C1 segment of cervical spinal cord (tissue), 14 donors: ENCODE data around the gene NKX1-1.
A peak's percentile ranks its signal among the peaks of the same experiment; 100 is the strongest.

Experiments
- DNase-seq, 14 donors: peaks; one replicate each; lab custom pipeline; 2025; lab: John Stamatoyannopoulos, UW

The NKX1-1 gene

GRCh38 chr4:1416948-1417260 lies 10.7 kb upstream of the NKX1-1 start:
- DNase-seq = no peak

- no peak for DNase-seq
Measured at GRCh38 chr4:1416051-1416947, 10.1 kb upstream of the NKX1-1 start.

DNA sequence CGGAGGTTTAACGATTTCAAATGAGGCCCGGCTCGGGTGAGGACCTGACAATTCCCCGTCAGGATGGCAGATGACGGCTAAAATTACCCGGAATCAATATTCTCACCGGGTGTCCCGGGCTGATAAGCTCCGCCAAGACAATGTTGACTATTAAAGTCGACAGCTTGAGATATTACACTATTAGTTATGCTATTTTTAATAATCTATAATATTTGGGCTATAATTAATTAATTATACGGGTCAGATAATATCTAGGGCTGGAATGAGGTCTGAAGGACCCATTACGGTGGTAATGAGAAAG lies 9.4 kb upstream of the NKX1-1 start:
- DNase-seq = no peak

- DNase-seq = no peak
Measured at GRCh38 chr4:1414831-1415680, 8.8 kb upstream of the NKX1-1 start.

DNA sequence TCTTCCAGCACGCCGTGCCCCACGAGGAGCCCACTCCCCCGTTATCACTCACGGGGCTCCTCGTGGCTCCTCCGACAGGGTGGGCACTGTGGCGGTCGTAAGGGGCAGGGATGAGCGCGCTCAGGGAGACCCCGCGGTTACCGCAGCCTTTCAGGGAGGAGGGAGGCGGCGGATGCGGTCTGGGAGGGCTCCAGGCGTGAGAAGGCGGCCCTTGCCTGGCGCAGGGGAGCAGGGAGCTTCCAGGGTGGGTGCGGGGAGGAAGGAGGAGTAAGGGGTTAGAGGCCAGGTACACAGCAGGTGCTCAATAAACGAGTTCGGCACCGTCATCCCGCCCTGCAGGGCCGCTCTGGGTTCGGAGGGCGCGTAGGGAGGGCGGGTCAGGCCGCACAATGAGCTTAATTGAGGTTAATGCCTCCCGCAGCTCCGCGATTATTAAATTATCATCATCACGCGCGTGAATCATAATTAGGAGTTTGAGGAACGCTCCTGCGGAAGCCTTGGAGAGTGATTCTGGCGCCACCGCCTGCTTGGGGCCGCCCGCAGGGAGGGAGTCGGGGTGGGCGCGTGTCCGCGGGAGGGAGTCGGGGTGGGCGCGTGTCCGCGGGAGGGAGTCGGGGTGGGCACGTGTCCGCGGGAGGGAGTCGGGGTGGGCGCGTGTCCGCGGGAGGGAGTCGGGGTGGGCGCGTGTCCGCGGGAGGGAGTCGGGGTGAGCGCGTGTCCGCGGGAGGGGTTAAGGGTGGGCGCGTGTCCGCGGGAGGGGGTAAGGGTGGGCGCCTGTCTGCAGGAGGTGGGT lies 7.6 kb upstream of the NKX1-1 start:
- DNase-seq = no peak

- DNase-seq = no peak
Measured at GRCh38 chr4:1413204-1413663, 7.0 kb upstream of the NKX1-1 start.

DNA sequence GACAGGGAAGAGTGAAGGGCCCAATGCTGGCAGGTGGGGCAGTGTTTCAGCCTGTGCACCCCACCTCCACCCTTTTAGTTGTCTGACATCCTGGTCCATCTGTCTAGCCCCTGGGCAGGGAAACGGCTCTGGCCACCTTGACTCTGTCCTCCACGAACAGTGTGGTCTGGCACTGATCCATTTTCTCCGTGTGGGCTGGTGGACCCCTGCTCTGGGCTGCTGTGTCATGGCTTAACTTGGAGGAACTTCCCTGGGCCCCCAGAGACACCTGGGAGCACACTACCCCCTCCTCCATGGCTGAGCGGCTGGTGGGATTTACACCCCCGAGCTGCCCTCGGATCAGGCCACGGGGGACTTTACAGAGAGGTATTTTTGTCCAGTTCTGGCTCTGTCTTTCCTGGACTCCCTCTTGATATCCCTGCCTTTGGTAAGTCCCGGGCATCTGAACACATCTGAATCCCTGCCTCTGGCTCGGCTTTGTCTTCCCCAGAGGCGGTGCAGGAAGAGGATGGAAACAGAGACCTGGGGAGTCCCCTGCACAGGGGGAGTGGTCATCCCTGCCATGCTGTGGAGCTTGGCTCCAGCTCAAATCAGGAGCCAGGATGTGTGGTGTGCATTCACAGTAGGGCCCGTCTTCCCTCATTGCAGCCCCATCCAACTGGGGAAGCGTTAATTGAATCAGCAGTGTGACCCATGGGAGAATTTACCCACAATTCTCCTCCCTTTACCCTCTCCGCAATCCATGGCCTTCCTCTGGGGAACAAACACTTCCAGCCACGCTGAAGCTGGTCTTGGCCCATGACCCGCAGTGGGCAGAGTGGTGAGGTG lies 6.3 kb upstream of the NKX1-1 start:
- DNase-seq = no peak

DNA sequence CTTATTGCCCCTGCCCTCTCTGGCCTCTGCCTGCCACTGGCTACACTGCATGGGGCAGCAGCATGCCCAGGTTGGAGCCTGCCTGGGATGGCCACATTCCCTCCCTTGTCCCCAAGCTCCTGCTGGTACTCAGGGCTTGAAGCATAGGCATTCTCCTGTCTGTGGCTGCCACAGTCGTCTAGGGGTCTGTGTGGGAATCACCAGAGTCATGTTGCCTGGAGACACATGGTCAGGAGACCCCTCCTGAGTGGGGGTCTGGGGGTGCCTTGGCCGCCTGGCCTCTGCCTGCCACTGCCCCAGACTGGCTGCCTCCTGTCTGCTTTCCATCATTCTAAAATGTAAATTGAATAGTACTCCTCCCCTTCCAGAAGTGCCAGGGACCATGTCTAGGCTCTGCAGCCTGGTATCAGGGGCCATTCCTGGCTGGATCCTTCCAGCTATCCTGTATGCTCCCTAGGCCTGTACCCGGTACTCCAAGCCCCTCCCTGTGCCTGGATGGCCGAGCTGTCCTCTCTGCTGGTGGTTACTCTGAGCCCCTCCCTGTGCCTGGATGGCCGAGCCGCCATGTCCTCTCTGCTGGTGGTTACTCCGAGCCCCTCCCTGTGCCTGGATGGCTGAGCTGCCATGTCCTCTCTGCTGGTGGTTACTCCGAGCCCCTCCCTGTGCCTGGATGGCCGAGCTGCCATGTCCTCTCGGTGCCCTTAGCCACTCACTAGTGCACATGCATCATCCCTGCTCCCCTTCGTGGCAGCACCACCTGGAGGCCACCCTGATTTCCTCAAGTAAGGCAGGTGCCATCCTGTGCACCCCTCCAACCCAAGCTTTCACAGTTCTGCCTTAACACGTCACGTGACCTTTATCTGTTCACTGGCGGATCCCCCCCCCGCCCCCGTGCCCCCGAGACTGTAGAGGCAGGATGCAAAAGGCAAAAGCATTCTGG lies 5.5 kb upstream of the NKX1-1 start:
- DNase-seq = no peak

DNA sequence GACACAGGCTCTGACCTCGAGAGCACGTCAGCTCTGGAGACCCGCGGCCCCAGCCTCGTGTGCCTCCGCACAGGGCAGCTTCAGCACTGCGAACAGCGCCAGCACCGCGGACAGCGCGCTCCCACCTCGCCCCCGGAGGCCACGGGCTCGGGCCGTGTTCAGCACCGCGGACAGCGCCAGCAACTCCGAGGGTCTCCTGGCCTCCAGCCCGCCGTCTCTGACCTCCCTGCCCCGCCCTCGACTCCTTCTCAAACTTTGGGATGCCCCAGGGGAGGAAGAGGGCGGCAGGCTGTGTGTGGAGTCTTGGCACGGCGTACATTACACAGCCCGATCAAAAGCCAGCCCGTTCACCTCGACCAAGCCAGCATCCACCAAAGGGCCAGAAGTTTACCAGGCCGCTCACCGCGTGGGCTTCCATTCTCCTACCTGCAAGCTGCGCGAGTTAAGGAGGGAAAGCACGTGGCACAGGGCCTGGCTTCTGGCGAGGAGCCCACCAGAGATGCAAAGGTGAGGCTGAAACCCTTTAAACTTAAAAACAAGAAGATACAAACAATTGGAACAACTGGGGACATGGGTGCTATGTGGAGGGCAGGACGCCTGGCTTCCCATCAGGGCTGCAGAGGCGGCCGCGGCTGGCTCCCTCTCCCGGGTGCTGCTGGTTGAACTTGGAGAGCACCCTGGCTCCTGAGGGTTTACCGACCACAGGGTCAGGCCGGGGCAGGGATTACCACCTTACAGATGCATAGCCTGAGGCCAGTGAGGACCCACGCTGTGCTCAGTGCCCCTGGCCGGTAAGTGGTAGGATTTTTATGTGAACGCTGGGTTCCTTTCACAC lies 4.5 kb upstream of the NKX1-1 start:
- peak in 1 of 14 donors; percentile 33 for DNase-seq

DNA sequence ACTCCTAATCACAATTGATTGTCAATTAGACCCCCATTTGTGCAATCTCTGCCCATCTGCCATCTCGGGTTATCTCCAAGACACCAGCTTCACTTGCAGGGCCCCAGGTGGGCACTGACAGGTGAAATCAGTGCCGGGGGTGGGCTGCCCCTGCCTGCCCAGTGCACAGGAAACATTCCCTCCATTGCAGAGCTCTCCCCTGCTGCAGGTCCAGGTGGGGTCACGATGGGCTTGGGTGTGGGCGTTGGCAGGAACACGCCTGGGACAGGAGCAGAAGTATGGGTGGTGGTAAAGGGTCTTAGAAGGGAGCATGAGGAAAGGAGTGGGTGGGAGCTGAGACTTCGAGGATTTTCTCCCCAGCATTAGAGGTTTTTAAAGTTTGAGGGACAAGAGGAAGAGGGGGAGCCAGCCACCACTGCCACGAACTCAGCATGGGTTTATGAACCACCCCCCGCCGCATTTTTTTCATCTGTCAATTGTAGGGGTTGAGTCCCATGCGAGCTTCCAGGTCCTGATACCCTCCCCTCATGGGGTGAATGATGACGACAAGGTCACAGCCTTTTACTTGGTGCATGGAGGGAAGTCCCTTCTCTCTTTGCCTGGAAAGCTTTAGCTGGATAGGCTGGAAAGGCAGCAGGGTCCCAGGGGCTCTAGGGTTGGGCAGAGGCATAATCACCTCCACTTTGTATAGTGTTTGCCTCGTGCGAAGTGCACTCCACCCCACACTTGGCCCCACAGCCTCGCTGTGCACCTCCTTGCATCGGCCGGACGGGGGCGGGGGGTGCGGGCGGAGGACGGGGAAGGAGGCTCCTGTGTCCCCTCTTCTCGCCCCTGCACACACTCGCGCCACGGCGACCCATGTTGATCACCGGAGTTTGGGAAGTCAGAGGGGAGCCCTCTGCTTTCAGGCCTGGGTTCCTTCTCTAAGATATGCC lies 3.5 kb upstream of the NKX1-1 start:
- no peak for DNase-seq

DNA sequence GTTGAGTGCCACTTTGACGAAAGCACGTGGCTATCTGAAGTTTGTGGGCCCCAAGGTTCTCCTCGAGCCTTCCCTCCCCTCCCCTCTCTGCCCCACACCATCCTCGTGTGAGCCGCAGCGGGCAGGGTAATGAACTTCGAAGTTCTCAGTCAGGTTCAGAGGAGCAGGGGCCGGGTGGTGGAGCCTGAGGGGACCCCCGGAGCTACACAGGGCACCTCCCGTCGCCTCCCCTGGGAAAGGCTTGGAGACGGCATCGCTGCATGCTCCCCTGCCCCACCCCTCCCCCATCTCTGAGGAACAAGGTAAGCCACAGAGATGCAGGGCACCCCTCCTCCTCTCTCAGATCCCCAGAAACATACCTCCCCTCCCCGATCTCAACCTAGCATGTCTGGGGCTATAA lies 2.8 kb upstream of the NKX1-1 start:
- DNase-seq = no peak

GRCh38 chr4:1408418-1408817 lies 2.2 kb upstream of the NKX1-1 start:
- DNase-seq = no peak

DNA sequence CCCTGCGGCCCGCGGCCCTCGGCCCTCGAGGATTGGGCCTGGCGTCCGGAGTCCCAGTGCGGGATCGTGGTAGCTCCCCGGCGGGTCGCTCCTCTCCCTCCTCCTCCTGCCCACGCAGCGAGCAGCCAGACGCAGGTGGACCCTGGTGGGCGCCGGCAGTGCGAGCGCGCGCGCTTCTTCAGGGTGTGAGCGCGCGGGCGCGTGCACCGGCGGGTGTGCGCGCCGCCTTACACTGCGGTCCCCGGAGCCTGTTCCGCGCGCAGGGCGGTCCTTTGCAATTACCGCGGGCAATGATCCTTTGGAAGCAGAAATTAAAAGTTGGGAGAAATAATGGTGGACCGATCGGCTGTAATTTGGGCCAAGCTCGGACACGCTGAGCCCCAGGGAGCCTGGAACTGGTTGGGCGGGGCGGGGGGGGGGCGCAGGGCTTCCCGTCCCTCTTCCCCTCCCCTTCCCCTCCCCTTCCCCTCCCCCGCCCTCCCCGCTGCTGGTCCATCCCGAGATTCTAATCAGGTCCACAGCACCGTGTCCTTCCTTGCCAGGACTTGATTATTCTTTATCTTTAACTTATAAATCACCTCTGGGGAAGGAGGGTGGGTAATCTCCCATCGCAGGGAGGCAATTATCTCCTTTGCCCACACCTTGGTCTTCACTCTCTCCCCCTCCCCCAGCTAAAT lies 1.6 kb upstream of the NKX1-1 start:
- no peak for DNase-seq

GRCh38 chr4:1406981-1407656 lies 877 bp upstream of the NKX1-1 start:
- no peak for DNase-seq

- no peak for DNase-seq
Measured at GRCh38 chr4:1405636-1406393, 427 bp downstream of the NKX1-1 start.

DNA sequence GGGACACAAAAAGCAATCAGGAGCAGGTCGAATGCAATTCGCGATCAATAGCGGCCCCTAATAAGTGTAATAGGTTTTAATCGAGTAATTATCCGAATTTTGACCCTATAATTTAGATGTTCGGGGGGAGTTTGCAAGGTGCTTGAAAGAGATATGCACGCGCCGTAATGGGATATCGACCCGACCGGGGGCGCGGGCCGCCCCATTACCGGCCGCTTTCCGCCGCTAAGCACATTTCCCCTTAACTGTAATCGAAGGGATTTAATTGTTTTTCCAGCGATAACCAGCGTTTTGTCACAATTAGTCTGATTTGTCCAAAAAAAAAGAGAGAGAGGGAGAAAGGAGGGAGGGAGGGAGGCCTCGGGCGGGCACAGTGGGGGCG lies 997 bp downstream of the NKX1-1 start:
- no peak for DNase-seq
